GM19324 (cell line): ENCODE measurements around the gene PHACTR1.

Source experiments
- ATAC-seq: cut with Tn5 transposase; IDR thresholded peaks from one replicate; pipeline ENCODE4 v1.9.1; 2021; ENCODE audit warnings: mild to moderate bottlenecking, moderate library complexity; ENCODE audit not compliant: unreplicated experiment, low FRiP score

PHACTR1 gene

DNA sequence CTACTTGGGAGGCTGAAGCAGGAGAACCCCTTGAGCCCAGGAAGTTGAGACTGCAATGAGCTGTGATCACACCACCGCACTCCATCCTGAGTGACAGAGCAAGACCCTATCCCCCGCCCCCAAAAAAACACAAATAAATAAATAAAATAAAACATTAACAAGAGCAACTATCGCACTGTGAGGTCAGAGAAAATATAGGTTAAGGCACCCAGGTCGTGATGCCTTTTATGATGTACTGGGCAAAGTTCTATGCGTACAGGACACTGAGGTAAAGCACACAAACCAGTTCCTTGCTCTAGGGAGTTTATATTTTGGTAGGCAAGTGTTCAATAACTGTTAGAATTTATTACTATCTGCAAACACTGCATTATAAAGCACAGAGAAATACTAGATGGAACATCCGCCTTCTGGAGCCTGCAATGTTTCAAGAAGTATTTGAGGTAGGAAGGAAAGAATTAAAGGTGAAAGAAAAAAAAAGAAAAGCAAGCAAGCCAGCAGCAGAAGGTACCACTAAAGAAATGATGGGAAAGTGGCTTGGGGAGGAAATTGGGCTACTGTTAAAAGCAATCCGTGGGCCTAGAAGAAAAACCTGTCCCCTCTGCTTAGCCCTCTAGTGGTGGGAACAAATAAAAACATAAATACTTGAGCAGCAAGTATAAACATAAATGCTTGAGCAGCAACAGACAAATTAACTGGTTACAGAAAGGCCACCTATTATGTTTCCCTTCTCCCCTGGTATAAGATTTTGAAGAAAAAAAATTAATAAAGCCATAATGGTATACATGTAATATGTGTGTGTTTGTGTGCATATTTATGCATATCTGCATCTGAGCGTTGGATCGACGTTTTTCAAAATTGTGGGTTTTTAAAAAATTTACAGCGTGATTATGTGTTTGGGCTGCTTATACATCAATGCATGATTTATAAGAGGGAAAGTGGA, 128.0 kb downstream of the PHACTR1 start:
- ATAC-seq: no peak

DNA sequence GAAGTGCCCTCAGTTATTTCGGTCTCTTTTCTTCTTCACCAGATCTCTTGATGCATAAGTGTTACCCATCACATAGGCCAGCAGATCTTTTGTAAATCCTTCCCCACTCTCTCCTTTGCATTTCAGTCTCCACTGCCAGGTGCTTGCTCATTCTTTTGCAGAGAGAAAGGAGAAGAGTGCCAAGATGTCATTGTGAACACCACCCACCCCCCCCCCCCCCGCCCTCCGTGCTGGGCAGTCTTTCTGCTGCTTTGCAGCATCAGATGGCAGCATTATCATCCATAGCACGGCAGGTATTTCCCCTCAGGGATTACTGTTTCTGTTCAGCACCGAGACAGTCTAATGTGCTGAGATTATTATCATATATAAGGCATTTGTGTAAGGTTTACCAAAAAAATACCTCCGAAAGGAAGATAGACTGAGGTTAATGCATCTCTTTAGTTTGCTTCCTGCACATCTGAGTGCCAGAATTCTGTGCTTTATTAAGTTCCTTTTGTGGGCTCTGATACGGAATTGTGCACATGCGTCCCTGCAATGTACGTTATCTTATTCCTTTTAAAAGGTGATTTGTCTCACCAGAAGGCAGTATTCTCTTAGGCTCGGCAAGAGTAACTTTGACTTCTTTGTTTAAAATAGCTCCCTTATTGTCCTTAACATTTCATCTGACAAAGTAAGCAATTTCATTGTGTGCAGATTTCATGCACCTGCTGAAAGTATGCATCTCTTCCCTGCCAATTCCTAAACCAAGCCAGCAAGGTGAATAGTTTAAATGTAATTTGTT, 128.8 kb downstream of the PHACTR1 start:
- no peak for ATAC-seq

DNA sequence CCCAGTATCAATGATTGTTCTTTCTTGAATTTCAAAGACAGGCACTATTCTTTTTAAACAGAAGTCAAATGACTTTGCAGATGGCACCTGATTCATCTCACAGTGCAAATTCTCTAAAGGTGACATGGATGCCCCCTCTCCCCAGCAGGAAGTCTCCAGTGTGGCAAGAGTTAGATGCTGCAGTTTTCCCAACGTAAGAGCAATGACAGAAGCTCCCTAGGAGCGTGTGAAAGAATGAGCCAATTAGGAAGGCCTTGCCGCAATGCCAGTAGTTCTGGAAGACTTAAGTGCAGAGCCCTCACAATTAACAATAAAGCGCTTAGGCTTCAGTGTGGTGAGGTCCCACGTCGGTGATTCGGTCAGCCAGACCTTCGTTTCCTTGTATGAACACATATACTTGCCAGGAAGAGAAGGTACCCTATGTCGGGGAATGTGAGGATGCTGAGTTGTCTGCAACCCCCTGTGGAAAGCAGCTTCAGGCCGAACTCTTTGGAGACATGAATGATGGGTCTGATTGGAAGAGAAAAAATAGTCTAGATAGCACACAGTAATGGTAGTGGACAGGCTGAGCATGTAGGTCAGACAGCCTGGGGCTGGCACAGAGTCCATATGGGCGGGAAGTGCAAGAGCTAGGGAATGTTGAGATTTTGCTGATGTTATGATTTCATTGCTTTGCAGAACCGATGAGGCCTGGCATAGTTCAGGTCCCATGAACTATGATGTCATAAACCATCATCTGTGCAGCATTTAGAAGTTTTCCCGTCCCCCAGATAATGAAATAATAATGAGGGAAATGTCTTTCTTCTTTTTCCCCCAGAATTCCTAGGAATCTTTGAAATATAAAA, 132.6 kb downstream of the PHACTR1 start:
- no peak for ATAC-seq

DNA sequence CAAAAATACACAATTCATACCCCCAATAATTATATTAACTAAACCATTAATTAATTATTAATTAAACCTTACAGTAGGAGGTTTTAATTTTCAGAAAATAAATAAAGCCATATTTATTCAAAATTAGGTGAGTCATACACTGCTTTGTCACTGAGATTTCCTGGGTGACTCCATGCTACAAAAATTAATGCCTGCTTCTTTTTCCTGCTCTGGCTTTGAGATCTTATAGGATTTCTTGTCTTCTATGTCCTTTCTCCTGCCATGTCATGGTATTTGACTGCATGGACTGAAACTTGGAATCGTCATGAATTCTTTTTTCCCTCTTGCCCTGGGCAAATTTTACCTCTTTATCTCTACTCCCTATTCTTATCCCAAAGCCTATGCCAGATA, 133.2 kb downstream of the PHACTR1 start:
- ATAC-seq: no peak

DNA sequence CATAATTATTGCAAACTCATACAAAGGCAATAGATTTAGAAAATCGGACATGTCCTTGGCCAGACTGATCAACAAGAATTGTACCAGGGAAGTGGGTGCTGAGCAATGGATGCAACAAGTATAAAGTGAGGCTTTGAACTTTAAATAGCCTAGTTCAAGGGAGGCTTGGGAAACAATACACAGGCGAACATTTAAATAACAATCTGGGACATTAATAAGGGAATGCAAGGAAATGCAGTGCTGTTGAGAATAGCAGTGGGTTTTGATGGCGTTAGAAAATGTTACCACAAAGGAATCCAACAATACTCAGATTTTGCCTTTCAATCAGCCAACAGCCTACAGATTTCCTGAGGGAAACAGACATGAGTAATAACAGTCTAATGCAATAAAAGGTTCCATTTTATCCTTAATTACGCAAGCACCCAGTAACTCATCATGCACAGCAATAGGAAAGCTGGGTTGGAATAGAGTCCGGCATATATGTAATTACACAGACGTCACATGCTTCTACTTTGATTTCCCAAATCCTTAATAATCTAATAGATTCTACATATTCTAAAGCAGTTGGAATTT, 134.6 kb downstream of the PHACTR1 start:
- no peak for ATAC-seq

DNA sequence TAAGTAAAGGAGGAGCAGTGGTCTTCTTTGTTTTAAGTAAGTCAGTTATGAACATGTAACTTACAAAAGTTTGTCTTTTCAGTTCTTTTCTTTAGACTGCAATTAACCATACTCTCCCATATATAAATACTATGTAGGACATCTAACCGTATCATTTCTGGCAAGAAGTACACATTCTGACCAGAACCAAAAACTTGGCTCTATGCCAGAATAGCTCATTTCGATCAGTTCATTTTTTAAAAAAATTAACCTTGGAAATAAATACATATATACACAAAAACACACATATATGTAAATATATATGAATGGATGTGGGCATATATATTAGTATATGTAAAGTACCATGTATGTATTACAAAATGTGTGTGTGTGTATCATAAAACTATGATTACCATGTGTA, 145.0 kb downstream of the PHACTR1 start:
- no peak for ATAC-seq

DNA sequence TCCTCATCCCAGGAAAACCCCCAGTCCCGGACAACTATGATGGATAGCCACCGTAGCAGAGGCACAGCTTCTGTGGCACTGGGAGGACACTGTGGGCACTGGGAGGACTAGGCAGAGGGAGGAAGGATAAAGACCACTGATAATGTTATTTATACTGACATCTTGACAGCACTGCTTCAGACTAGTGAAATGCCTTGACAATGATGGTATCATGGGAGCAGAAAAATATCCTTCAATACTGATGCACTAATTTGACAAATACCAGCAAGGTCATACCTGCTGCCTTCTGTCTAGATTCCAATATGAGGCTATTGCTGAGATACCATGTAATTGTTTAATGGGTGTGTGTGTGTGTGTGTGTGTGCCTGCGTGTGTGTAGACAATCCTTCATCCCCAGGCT, 148.6 kb downstream of the PHACTR1 start:
- no peak for ATAC-seq

DNA sequence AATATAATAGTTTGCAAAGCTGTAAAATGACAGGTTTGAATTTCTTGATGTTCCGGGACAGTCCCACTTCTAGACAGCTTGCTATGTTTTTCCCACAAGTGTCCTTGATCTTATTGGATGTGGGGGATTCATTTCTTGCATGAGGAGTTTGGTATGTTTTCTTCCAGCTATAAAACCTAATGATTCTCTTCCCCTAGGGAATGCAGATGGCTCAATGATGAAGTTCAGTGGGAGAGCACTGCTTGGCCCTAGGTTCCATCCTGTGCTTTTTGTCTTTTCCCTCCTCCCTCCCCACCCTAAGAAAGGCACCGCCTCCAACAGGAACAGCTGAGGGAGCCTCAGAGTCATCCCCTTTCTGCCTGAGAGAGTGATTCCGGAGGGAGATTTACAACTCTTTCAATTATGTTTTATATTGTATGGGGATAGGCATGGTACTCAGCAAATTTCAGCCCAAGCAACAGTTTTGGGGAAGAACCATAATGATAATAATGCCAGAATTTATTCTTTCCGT, 149.2 kb downstream of the PHACTR1 start:
- no peak for ATAC-seq

DNA sequence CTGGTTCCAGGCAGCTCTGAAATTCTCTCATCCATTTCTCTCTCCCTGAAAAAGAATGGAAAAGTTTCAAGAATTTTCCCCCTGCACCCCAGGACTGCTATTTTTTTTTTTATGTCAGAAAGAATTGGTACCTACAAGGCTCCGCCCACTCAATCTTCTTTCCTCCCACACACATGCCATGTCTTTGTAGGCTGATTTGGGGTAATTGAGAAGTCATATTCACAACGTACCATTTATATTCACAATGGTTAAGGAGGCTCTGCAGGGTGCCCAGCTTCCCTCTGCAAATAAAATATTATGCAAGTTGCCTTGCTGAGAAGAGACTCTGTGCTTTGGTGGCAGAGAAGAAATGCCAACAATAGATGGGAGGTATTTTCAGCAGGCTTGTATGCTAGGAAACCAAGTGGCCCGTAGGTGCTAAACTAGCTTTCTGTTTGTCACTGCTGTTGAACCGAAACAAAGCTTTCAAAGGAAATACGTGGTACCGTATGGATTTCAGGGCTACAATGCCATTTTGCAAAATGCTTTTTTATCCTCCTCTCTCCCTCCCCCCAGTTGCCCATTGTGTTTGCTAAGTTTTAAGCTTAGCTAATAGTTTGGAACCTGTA, 150.0 kb downstream of the PHACTR1 start:
- ATAC-seq: no peak

DNA sequence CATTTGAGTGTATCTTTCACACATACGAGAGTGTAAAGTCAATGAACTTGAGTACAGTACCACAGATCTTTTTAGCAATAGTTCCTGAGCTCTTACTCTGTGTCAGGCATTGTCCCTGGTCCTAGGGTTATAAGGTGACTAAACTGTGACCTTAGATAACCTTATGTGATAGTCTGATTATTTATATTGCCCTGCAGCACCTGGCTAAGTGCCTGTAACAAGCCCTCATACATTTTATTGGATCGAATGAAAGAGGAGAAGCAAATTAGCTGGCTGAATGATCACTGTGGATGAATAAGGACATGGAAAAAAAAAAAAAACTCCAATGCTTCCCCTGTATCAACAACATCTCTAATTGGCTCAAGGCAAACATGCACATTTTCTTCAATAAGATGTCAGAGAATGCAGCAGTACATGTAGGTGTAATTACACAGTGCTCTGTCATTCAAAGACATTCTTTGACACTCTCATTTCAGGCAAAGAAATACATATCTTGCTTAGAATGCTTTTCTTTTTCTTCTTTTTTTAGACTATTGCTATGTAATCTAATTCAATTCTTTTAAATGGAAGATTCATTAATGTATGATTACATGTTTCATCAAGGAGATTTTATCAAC, 153.4 kb downstream of the PHACTR1 start:
- ATAC-seq: no peak

DNA sequence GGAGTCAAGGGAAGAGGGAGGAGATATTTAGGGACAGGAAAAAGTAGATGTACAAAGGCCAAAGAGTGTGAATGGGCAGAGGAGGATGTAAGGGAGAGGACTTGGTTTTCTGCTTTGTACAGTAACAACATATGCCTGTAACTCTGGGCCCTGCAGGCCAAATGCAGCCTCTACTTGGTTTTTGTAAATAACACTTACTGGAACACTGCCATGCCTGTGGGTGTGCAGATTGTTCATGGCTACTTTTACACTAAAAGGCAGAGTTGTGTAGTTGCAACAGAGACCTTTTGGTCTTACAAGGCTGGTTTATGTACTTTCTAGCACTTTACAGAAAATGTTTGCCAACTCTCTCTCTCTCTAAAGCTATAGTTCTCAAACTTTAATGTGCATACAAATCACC, 157.1 kb downstream of the PHACTR1 start:
- no peak for ATAC-seq

DNA sequence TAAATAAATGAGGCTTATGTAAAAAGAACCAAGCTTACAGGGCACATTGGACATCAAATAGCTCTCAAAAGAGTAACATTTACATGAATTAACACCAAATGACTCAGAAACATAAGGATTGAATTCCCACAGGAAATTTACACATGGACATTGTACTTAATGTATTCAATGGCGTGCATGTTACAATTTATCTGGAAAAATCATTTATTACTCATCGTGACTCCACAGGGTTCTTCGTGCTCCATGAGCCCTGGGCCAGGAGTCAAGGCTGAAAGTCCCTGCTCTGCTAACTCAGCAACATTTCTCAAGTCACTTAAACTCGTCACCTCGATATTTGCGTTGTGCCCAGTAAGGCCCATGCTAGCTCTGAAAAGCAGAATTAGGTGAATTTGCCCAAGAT, 158.5 kb downstream of the PHACTR1 start:
- no peak for ATAC-seq

DNA sequence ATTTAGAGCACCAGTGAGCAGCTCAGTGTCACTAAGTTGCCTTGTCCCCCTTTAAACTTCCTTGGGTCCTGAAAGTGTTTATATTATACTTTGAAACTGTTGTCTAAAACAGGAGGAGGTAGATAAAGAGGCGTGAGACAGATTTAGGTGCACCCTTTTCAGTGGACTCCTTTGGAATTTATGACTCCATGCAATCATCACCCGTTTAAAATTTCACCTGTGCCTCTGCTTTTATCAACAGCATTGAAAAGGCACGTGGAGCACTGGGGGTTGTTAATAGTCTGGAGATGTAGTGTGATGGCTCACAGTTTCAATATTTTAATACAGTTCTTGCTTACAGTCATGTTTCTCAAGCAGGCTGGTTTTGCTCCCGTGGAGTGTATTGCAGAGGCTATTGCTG, 162.2 kb downstream of the PHACTR1 start:
- no peak for ATAC-seq

DNA sequence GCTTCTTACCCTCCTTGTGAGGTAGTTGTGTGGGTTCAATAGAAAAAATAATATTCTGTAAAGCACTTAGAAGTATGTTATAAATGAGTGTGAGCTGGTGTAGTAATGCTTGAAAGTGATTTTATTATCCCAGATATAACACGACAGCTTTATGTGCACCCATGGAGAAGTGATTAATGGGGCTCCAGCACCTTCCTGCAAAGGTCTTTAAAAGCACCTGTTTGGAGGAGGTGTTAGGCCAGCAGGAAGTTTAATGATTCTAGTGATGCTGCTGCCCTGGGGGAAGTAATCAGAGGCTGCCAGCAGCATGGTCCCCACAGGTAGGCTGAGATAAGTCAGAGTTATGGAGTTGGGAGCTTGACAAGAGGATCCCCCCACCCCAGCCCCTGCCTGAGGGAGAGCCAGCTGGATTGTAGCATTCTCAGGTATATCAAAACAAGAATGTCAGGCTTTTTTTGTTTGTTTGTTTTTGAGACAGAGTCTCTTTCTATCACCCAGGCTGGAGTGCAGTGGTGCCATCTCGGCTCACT, 166.3 kb downstream of the PHACTR1 start:
- ATAC-seq: no peak

DNA sequence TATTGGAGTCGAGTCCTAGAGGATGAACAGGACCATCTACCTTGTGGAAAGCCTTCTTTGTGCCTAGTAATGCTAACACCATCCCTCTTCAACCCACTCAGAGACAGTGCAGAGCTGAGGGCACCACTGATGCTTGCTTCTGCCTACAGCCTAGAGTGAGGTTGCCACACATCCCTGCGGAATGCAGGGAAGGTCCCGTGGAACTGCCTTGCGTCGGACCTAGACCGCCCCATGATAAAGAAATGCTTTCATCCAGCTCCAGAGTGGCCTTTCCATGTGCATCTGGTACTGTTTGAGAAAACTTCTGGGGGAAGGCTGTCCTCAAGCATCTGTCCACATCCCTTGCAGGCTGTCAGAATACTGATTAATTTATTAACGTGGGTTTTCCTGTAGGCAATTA, 168.4 kb downstream of the PHACTR1 start:
- ATAC-seq: no peak

DNA sequence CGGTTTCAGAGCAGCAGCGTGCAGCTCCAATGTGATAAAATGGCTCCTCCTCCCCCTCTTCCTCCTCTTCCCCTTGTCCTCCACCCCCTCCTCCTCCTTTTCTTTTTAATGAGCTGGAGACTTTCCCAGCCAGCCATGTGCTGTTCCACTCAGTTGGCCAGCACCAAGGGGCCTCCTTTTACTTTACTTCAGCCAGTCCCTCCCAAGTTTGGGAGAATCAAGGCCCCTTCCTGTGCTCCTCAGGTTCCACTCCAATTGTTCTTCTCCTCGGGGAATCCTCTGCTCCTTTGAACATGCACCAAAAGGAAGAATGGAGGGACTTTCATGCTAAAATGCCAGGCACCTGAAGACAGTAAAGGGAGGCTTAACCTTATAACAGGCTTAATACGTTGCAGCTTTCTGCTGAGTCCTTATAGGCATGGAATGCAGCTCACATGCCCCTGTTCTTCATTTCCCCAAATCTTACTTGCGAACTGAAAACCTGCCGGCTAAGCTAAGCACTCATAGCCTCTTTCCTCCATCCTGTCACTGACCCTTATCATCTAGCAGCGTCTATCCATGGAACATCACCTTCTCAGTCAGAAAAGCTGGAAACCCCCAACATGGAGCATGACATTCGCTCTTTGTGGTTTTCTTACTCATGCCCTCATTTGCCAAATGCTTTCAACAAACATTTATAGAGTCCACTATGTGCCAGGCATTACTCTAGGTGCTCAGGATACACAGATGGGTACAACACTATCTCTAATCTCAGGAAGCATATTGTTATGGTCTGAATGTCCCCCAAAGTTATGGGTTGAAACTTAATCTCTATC, 170.6 kb downstream of the PHACTR1 start:
- ATAC-seq: no peak

DNA sequence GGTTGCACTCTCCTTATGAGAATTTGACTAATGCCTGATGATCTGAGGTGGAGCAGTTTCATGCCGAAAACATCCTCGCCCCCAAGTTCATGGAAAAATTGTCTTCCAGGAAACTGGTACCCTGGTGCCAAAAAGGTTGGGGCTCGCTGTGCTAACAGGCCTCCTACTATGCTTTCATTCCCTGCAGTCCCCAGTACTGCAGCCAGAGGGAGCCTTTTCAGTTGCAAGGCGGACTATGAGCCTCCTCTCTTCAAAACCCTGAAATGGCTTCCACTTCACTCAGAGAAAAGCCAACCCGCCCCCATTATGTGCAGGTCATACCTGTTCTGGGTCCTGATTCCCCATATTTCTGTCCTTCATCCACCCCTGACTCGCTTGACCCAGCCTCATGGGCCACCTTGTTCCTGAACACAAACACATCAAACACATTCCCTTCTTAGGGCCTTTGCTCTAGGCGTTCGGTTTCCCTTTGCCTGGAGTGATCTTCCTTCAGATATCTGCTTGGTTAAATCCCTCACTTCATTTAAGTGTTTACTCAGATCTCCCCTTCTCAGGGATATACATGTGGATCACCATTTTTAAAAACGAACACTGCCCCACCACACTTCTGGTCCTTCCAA, 173.7 kb downstream of the PHACTR1 start:
- no peak for ATAC-seq

DNA sequence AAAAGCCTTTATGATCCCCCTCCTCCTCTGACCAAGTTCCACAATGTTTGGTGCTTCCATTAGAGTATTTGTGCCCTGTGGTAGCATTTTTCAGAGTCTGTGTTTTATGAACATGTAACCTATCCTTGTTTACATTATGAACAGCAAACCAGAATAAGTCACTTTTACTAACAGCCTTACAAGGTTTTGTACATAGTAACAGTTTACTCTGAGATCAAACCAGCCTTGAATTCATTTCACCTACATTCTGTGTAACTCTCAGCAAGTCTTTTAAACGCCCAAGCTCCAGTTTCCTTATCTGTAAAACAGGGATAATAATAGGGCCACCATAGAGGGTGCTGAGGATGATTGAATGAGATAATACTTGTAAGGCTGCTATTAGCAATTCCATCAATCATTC, 175.0 kb downstream of the PHACTR1 start:
- ATAC-seq: no peak
